ENCODE measurements around the gene ADGRA1. TPM values are rescaled to one million over a fixed set of nuclear protein-coding genes. Genes with fewer than 3 reads are reported as not detected.

ADGRA1 gene
- total and polyA plus RNA-seq, 7 donors = under 0.01 to 0.28 (median 0.08) TPM; not detected in 3

GRCh38 chr10:133180192-133180964, 92.7 kb downstream of the ADGRA1 start:
- no peak for DNase-seq
- Histone ChIP-seq H3K4me3 (no peak overlapping the region), H3K27ac (no peak overlapping the region), H3K36me3 (no peaks in the 10 kb centered on the region), H3K4me1 (no peaks in the 10 kb centered on the region), H3K9me3 (no peaks in the 10 kb centered on the region), H3K27me3 (peaks cover 0 to 15% (median 0%) of the 10 kb centered on the region in 3 donors)
- WGBS, 2 donors = 90 to 91% methylated on average over 33 of the region's 33 CpGs
- no peak for TF ChIP-seq EP300 (IDR thresholded peaks at IDR 0.05)
- TF ChIP-seq, protein P1, sequence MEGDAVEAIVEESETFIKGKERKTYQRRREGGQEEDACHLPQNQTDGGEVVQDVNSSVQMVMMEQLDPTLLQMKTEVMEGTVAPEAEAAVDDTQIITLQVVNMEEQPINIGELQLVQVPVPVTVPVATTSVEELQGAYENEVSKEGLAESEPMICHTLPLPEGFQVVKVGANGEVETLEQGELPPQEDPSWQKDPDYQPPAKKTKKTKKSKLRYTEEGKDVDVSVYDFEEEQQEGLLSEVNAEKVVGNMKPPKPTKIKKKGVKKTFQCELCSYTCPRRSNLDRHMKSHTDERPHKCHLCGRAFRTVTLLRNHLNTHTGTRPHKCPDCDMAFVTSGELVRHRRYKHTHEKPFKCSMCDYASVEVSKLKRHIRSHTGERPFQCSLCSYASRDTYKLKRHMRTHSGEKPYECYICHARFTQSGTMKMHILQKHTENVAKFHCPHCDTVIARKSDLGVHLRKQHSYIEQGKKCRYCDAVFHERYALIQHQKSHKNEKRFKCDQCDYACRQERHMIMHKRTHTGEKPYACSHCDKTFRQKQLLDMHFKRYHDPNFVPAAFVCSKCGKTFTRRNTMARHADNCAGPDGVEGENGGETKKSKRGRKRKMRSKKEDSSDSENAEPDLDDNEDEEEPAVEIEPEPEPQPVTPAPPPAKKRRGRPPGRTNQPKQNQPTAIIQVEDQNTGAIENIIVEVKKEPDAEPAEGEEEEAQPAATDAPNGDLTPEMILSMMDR (IDR thresholded peaks at IDR 0.05) = no peak
- no peak for TF ChIP-seq POLR2AphosphoS5 (IDR thresholded peaks at IDR 0.05)
- TF ChIP-seq POLR2A (IDR thresholded peaks at IDR 0.05) = no peak
- intact Hi-C loops (cut with DNase I) = no loop called here

DNA sequence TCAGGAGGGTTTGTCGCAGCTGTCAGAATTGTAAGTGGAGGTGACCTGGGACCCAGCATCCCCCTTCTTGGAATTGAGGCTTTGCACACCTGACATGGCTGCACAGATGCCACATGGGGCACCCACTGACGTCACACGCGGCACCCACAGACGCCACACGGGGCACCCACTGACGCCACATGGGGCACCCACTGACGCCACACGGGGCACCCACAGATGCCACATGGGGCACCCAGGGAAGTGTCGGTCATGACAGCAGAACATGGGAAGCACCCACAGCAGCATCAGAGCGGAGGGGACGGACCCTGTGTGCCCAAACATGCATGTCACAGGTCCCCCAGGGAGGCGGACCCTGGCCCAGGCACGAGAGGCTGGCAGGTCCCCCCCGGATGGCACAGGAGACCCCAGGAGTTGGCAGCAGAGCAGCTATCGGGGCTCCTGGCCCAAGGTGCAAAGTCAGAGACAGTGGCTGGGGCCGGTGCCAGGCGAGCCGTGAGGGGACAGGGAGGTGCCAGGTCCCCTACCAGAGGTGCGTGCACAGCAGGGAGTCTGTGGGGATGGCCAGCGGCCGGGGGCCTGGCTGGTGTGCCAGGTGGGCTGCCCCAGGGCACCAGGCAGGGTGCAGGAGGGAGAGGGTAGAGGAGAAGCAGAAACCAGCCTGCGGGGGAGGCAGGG, 93.4 kb downstream of the ADGRA1 start:
- intact Hi-C loops (cut with DNase I) = no loop called here
- Histone ChIP-seq H3K27ac (no peak overlapping the region), H3K9me3 (no peaks in the 10 kb centered on the region), H3K36me3 (no peaks in the 10 kb centered on the region), H3K4me3 (no peak overlapping the region), H3K4me1 (no peaks in the 10 kb centered on the region), H3K27me3 (peaks cover 0 to 19% (median 0%) of the 10 kb centered on the region in 3 donors)
- no peak for DNase-seq
- WGBS, 2 donors = 82 to 91% methylated on average over 23 of the region's 23 CpGs
- TF ChIP-seq EP300 (IDR thresholded peaks at IDR 0.05) (no peak), POLR2AphosphoS5 (IDR thresholded peaks at IDR 0.05) (no peak), POLR2A (IDR thresholded peaks at IDR 0.05) (no peak)
- TF ChIP-seq, protein P1 (IDR thresholded peaks at IDR 0.05) = no peak

Other genes with a start within 250 kb of the ADGRA1 start
- gene CFAP46, start 145.4 kb upstream of the ADGRA1 start, total RNA-seq = 1 to 10 TPM in 1 of 4 donors, under 1 TPM in 2, not detected in 1; 0.36 to 1.7 (median 0.41) TPM
- gene CFAP46, start 145.4 kb upstream of the ADGRA1 start, polyA plus RNA-seq = under 1 TPM in 1 of 3 donors, not detected in 2; 0.10 TPM
- 1 to 10 TPM in 1 of 4 donors, under 1 TPM in 3; 0.16 to 1.9 (median 0.52) TPM for gene KNDC1, start 72.3 kb downstream of the ADGRA1 start, total RNA-seq
- under 1 TPM in 2 of 3 donors, not detected in 1; under 0.01 to 0.15 TPM for gene KNDC1, start 72.3 kb downstream of the ADGRA1 start, polyA plus RNA-seq
- gene UTF1, start 142.3 kb downstream of the ADGRA1 start, total RNA-seq = not detected
- gene UTF1, start 142.3 kb downstream of the ADGRA1 start, polyA plus RNA-seq = not detected
- gene VENTX, start 149.9 kb downstream of the ADGRA1 start, total RNA-seq = 1 to 10 TPM in 2 of 4 donors, under 1 TPM in 2; 0.66 to 1.4 (median 0.95) TPM
- gene VENTX, start 149.9 kb downstream of the ADGRA1 start, polyA plus RNA-seq = under 1 TPM in 1 of 3 donors, not detected in 2; 0.36 TPM
- 1 to 10 TPM in 1 of 4 donors, under 1 TPM in 3; 0.36 to 7.6 (median 0.74) TPM for gene ADAM8, start 188.9 kb downstream of the ADGRA1 start, total RNA-seq
- 1 to 10 TPM; 1.2 to 8.9 (median 3.5) TPM for gene ADAM8, start 188.9 kb downstream of the ADGRA1 start, polyA plus RNA-seq
- 10 to 100 TPM; 25.8 to 33.5 (median 30.2) TPM for gene TUBGCP2, start 220.9 kb downstream of the ADGRA1 start, total RNA-seq
- 10 to 100 TPM; 13.8 to 51.1 (median 26.6) TPM for gene TUBGCP2, start 220.9 kb downstream of the ADGRA1 start, polyA plus RNA-seq
- 10 to 100 TPM; 42.8 to 53.6 (median 45.1) TPM for gene ZNF511, start 221.0 kb downstream of the ADGRA1 start, total RNA-seq
- gene ZNF511, start 221.0 kb downstream of the ADGRA1 start, polyA plus RNA-seq = 10 to 100 TPM; 34.7 to 55.6 (median 49.9) TPM
- 1 to 10 TPM; 1.3 to 6.8 (median 5.4) TPM for gene CALY, start 249.0 kb downstream of the ADGRA1 start, total RNA-seq
- 1 to 10 TPM in 1 of 3 donors, not detected in 2; 1.4 TPM for gene CALY, start 249.0 kb downstream of the ADGRA1 start, polyA plus RNA-seq

Data from sigmoid colon (tissue), 7 donors.